ENCODE results near the gene PLLP. TPM values are rescaled to one million over a fixed set of nuclear protein-coding genes. Genes with fewer than 3 reads are reported as not detected.

Gene PLLP
- total RNA-seq, 1 donor from 2014 or later: 0.23 TPM

DNA sequence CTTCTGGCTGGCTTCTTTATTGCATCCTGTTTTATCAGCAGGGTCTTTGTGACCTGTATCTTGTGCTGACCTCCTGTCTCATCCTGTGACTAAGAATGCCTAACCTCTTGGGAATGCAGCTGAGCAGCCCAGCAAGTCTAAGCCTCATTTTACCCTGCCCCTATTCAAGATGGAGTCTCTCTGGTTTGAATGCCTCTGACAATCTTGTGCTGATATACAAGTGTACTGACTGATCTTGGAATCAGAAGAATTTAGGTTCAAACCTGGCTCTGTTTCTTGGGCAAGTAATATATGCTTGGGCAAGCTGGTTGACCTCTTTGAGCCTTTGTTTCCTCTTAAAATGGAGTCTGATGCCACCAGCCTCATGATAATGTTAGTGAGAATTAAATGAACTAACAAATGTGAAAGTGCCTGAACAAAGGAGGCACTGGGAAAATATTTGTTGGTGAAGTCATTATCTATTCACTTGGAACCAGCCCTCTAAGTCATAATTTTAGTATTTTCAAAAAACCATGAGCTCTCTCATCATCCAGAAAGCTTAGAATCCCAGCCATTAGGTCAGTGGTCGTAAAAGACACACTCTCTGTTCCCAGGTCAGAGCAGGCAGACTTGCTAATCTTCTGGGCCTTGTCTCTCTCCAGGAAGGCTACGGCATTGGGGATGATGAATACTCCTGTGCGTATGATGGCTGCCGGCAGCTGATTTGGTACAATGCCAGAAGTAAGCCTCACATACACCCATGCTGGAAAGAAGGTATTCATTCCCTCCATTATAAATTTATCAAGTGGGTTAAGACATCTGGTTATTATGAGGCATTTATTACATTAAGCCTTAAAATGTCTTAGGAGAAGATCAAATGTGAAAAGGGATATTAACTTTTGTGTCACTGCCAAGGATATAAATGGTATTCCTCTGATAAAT lies 57.5 kb downstream of the PLLP start:
- intact Hi-C loops (cut with micrococcal nuclease): no loop called here

DNA sequence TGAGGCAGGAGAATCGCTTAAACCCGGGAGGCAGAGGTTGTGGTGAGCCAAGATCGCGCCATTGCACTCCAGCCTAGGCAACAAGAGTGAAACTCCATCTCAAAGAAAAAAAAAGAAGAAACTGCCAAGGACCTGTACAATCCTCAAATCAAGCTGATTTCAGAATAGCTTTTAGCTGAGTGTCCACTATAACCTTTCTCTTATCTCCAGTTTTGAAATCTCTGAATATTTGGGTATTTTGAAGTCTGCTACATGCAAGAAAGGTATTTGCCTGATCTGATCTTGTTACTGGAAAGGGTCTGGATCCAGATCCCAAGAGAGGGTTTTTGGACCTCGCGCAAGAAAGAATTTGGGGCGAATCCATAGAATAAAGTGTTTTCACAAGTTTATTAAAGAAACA lies 58.5 kb downstream of the PLLP start:
- intact Hi-C loops (cut with micrococcal nuclease): no loop called here

DNA sequence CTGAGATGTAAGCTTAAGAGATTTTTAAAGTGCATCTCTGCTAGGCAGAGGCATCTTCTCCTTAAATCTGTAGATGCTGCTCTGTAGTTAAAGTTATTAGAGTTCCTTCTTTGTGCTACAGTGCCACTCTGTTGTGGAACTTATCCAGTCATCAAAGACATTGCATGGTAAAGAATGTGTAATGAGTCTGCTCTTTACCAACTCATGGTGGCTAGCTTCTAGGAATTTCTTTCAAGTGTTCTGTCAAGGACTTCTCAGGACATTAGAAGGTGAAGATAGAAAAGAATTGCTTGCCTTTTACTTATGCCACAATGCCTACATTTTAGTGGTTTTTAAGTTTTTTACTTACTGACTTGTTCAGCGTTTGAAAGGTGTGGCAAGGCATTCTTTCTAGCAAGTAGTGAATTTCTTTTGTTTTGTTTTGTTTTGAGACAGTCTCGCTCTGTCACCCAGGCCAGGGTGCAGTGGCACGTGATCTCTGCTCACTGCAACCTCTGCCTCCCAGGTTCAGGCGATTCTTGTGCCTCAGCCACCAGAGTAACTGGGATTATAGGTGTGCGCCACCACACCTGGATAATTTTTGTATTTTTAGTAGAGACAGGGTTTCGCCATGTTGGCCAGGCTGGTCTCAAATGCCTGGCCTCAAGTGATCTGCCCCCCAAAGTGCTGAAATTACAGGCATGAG lies 59.7 kb downstream of the PLLP start:
- intact Hi-C loops (cut with micrococcal nuclease): no loop called here

DNA sequence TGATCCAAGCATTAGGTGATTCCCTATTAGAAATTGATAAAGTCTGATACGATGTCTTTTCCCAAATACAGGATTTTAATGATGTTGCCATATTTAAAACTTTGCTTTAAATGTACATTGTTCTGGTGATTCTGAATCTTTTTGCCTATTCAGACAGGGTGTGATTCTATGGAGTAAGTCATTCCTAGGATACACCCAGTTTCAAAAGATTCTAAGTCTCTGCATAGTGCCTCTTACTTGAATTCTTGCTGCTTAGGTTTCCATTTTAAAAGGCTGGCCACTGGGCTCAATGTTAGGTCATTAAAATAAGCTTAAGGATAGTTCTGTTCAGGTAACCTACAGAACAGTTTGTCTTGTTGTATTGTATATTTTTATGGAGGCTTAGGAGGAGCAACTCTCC lies 61.4 kb downstream of the PLLP start:
- intact Hi-C loops (cut with micrococcal nuclease): no loop called here

DNA sequence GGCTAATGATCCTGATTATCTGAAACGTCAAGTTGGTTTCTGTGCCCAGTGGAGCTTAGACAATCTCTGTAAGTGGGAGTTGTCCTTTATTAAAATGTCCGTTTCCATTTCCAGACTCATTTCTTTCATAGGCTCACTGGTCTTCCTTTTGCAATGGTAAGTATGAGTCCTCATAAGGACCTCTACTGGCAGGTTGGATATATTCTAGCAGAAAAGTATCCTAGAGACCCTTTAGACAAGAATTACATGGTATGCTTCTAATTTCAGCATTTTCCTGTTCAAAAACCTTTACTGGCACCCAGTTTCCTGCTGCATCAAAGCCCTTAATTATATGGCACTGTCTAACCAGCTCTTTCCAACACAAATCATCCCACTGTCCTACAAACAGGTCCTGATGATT lies 67.5 kb downstream of the PLLP start:
- intact Hi-C loops (cut with micrococcal nuclease): no loop called here

DNA sequence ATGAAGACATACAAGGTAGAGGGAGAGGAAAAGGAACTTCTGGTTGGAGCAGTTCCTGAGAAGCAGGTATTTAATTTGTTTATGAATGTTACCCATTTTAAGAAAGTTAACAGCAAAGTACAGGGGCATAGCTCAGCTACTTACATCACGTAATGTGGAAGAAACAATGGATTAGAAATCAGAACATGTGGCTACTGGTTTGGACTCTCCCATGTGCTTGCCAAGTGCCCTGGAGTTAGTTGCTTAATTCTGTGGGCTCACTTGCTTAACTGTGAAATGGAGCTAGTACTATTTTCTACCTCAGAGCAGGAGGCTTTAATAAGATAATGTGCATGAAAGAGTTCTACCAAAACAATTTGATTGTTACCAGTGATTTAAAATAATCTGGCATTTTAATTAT lies 71.0 kb downstream of the PLLP start:
- intact Hi-C loops (cut with micrococcal nuclease): no loop called here

DNA sequence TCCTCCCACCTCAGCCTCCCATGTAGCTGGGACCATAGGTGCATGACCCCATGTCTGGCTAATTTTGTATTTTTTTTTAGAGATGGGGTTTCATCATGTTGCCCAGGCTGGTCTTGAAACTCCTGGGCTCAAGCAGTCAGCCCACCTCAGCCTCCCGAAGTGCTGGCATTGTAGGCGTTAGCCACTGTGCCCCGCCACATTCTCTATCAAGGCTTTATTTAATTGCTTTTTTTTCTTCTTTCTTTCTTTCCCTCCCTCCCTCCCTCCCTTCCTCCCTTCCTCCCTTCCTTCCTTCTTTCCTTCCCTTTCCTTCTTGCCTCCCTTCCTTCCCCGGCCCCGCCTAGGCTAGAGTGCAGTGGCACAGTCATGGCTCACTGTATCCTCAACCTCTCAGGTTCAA lies 74.7 kb downstream of the PLLP start:
- intact Hi-C loops (cut with micrococcal nuclease): no loop called here

DNA sequence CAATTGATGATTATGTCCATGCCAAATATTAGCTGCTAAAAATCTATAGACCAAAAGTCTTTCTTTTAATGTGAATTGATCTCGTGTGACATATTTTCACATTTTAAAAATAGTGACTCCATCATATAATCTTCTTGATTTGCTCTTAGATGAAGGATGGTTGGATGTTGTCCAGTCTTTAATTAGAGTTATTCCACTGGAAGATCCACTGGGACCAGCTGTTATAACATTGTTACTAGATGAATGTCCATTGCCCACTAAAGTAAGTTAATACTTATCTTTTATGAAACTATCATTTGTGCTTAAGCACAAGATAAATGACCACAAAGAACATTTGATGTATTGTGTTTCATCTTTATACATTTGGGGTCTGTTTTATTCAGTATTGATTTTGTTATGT lies 75.5 kb downstream of the PLLP start:
- intact Hi-C loops (cut with micrococcal nuclease): no loop called here

Other genes with a start within 250 kb of the PLLP start
- gene CPNE2, start 192.1 kb downstream of the PLLP start, total RNA-seq: 3.9 and 5.8 TPM in 2 replicates
- 123 and 125 TPM in 2 replicates for gene PSME3IP1, start 98.6 kb downstream of the PLLP start, total RNA-seq
- gene RSPRY1, start 98.3 kb downstream of the PLLP start, total RNA-seq: 30.2 and 34.8 TPM in 2 replicates
- 36.2 TPM in 2 replicates for gene ARL2BP, start 39.4 kb downstream of the PLLP start, total RNA-seq
- 0.52 and 0.61 TPM in 2 replicates for gene CCL22, start 74.1 kb upstream of the PLLP start, total RNA-seq
- gene CX3CL1, start 87.8 kb upstream of the PLLP start, total RNA-seq: not detected in 2 replicates
- not detected in 2 replicates for gene CCL17, start 120.1 kb upstream of the PLLP start, total RNA-seq
- 56.5 and 63.9 TPM in 2 replicates for gene CIAPIN1, start 162.7 kb upstream of the PLLP start, total RNA-seq
- gene COQ9, start 162.8 kb upstream of the PLLP start, total RNA-seq: 38.3 and 39.7 TPM in 2 replicates
- gene POLR2C, start 178.0 kb upstream of the PLLP start, total RNA-seq: 63.3 and 64.3 TPM in 2 replicates
- 1.3 and 1.4 TPM in 2 replicates for gene DOK4, start 201.8 kb upstream of the PLLP start, total RNA-seq

All from T-helper 2 cell treated with Interferon-gamma antibody and Interleukin-4, amounts not matched to agents 100 ng/mL and 5 ng/mL, for 36 hours (primary cell).